Retinal pigment epithelial cell (primary cell): ENCODE data around the gene SLC25A43.

Source experiments
- DNase-seq: peaks from one replicate; pipeline ENCODE4 v3.0.0-alpha.2; 2010; ENCODE audit warnings: low read depth
- H3K4me3 ChIP-seq: 2 replicates; pipeline ENCODE4 v1.5.1; 2011; ENCODE audit warnings: mild to moderate bottlenecking, low read length, control low read depth, moderate library complexity
- CTCF ChIP-seq: conservative IDR thresholded peaks from 2 replicates; pipeline ENCODE4 v1.5.1; 2011; ENCODE audit warnings: low read depth, low read length, control low read depth, inconsistent platforms

SLC25A43 gene

GRCh38 chrX:119410027-119410819 is 11.1 kb downstream of the SLC25A43 start:
- no peak for TF ChIP-seq CTCF
- DNase-seq = no peak
- no peak overlapping the region for H3K4me3 ChIP-seq

GRCh38 chrX:119410854-119411253 is 11.7 kb downstream of the SLC25A43 start:
- no peak for DNase-seq
- TF ChIP-seq CTCF = no peak
- H3K4me3 ChIP-seq = no peak overlapping the region

GRCh38 chrX:119411959-119412358 is 12.8 kb downstream of the SLC25A43 start:
- DNase-seq = no peak
- TF ChIP-seq CTCF = no peak
- no peak overlapping the region for H3K4me3 ChIP-seq

GRCh38 chrX:119417376-119417775 is 18.2 kb downstream of the SLC25A43 start:
- H3K4me3 ChIP-seq = no peak overlapping the region
- DNase-seq = no peak
- no peak for TF ChIP-seq CTCF

- DNase-seq = no peak
- peak; percentile 45 for TF ChIP-seq CTCF
- no peak overlapping the region for H3K4me3 ChIP-seq
Measured at GRCh38 chrX:119417842-119418241, 18.7 kb downstream of the SLC25A43 start.

- no peak for DNase-seq
- no peak overlapping the region for H3K4me3 ChIP-seq
- TF ChIP-seq CTCF = no peak
Measured at GRCh38 chrX:119419146-119419545, 20.0 kb downstream of the SLC25A43 start.

- DNase-seq = no peak
- H3K4me3 ChIP-seq = no peak overlapping the region
Measured at GRCh38 chrX:119419898-119420297, 20.8 kb downstream of the SLC25A43 start.

More at GRCh38 chrX:119419898-119420297, 20.8 kb downstream of the SLC25A43 start:
- TF ChIP-seq CTCF = no peak
